Astrocyte of the spinal cord (primary cell): Measurements from ENCODE around the gene SEMA5B.

ENCODE experiments used
- DNase-seq: peaks from one replicate; pipeline ENCODE4 v3.0.0; 2011; ENCODE audit warnings: low read depth, low spot score
- H3K4me3 ChIP-seq: 2 replicates; pipeline ENCODE4 v1.5.1; 2011; ENCODE audit warnings: low read depth, mild to moderate bottlenecking, low read length, moderate library complexity
- CTCF ChIP-seq: IDR thresholded peaks from 2 replicates; pipeline ENCODE4 v1.5.1; 2012; ENCODE audit warnings: low read depth, mild to moderate bottlenecking, low read length, inconsistent platforms
- in situ Hi-C: cut with HindIII; loops from 2 replicates; pipeline ENCODE4 v1.10.0; 2017; ENCODE audit warnings: low sequenced_read_pairs

The SEMA5B gene

GRCh38 chr3:122893282-122893681, 134.3 kb downstream of the SEMA5B start:
- TF ChIP-seq CTCF = no peak
- no peak for DNase-seq
- in situ Hi-C loops = no loop called here
- H3K4me3 ChIP-seq = no peak overlapping the region

GRCh38 chr3:122892118-122892960, 135.2 kb downstream of the SEMA5B start:
- no peak for DNase-seq
- in situ Hi-C loops = no loop called here
- TF ChIP-seq CTCF = no peak
- H3K4me3 ChIP-seq = no peak overlapping the region

GRCh38 chr3:122890720-122891220, 136.8 kb downstream of the SEMA5B start:
- no peak overlapping the region for H3K4me3 ChIP-seq
- in situ Hi-C loops = no loop called here
- DNase-seq = no peak
- TF ChIP-seq CTCF = no peak

GRCh38 chr3:122890077-122890719, 137.4 kb downstream of the SEMA5B start:
- H3K4me3 ChIP-seq = no peak overlapping the region
- peak; percentile 35 for DNase-seq
- no peak for TF ChIP-seq CTCF
- in situ Hi-C loops = no loop called here

GRCh38 chr3:122886946-122887345, 140.6 kb downstream of the SEMA5B start:
- no peak overlapping the region for H3K4me3 ChIP-seq
- in situ Hi-C loops = no loop called here
- TF ChIP-seq CTCF = no peak
- DNase-seq = no peak

- no peak for DNase-seq
- H3K4me3 ChIP-seq = no peak overlapping the region
- in situ Hi-C loops = no loop called here
- TF ChIP-seq CTCF = no peak
Measured at GRCh38 chr3:122886251-122886650, 141.3 kb downstream of the SEMA5B start.
